AG10803 (cell line): ENCODE data around the gene MCM8.
"Not testable (repeated sequence)": the region's sequence is repeated elsewhere in the genome, so short reads cannot be mapped to it uniquely, and the experiment has no call there.

ENCODE experiments used
- DNase-seq: peaks from one replicate; pipeline ENCODE4 v3.0.0; 2010; ENCODE audit warnings: low read depth
- H3K4me3 ChIP-seq: 2 replicates; pipeline ENCODE4 v1.5.1; 2011; ENCODE audit warnings: mild to moderate bottlenecking, low read length, control low read depth
- CTCF ChIP-seq: conservative IDR thresholded peaks from 2 replicates; pipeline ENCODE4 v1.5.1; 2011; ENCODE audit warnings: mild to moderate bottlenecking, low read length, control low read depth, inconsistent platforms

The MCM8 gene

GRCh38 chr20:6026051-6026450 is 75.6 kb downstream of the MCM8 start:
- no peak overlapping the region for H3K4me3 ChIP-seq
- DNase-seq: peak; percentile 46
- TF ChIP-seq CTCF: no peak

GRCh38 chr20:6028818-6029217 is 78.4 kb downstream of the MCM8 start:
- no peak for TF ChIP-seq CTCF
- no peak for DNase-seq
- no peak overlapping the region for H3K4me3 ChIP-seq

- no peak for TF ChIP-seq CTCF
- DNase-seq: peak; percentile 53
- H3K4me3 ChIP-seq: no peak overlapping the region
These were observed 79.1 kb downstream of the MCM8 start for GRCh38 chr20:6029538-6029937.

- H3K4me3 ChIP-seq: no peak overlapping the region
- DNase-seq: no peak
- no peak for TF ChIP-seq CTCF
These were observed 80.1 kb downstream of the MCM8 start for GRCh38 chr20:6030453-6031080.

- not testable (repeated sequence) for H3K4me3 ChIP-seq, DNase-seq
These were observed 82.5 kb downstream of the MCM8 start for GRCh38 chr20:6032907-6033306.

GRCh38 chr20:6034134-6034969 is 83.9 kb downstream of the MCM8 start:
- no peak for TF ChIP-seq CTCF
- no peak overlapping the region for H3K4me3 ChIP-seq
- no peak for DNase-seq

- TF ChIP-seq CTCF: no peak
- DNase-seq: no peak
- H3K4me3 ChIP-seq: no peak overlapping the region
These were observed 85.8 kb downstream of the MCM8 start for GRCh38 chr20:6036213-6036612.
